ENCODE data around the gene OR2T3.
"Not testable (repeated sequence)": the region's sequence is repeated elsewhere in the genome, so short reads cannot be mapped to it uniquely, and the experiment has no call there.

GRCh38 chr1:248439283-248439682 is 33.9 kb upstream of the OR2T3 start:
- not testable (repeated sequence) for TF ChIP-seq POLR2A, POLR2AphosphoS5 (IDR thresholded peaks at IDR 0.05; ENCODE audit: low read depth, low read length)
